ENCODE results near the gene TMEM170B.

DNA sequence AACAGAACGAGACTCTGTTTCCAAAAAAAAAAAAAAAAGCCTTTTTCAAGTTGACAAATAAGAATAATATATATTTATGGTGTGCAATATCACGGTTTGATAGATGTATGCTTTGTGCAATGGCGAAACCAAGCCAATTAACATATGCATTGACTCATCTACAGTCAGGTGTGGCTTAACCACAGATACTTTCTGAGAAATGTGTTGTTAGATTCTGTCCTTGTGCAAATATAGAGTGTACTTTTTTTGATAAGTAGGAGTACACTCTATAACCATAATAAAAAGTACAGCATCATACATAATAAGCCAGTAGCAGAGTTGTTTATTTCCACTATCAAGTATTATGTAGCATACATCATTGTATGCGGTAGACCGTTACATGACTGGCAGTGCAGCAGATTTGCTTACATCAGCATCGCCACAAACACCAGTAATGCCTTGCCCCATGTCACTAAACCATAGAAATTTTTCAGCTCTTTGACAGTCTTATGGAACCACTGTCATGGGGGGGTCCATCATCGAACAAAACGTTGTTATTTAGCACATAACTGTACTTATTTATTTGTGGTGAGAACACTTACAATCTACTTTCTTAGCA, 59.2 kb downstream of the TMEM170B start:
- TF ChIP-seq, protein P1, sequence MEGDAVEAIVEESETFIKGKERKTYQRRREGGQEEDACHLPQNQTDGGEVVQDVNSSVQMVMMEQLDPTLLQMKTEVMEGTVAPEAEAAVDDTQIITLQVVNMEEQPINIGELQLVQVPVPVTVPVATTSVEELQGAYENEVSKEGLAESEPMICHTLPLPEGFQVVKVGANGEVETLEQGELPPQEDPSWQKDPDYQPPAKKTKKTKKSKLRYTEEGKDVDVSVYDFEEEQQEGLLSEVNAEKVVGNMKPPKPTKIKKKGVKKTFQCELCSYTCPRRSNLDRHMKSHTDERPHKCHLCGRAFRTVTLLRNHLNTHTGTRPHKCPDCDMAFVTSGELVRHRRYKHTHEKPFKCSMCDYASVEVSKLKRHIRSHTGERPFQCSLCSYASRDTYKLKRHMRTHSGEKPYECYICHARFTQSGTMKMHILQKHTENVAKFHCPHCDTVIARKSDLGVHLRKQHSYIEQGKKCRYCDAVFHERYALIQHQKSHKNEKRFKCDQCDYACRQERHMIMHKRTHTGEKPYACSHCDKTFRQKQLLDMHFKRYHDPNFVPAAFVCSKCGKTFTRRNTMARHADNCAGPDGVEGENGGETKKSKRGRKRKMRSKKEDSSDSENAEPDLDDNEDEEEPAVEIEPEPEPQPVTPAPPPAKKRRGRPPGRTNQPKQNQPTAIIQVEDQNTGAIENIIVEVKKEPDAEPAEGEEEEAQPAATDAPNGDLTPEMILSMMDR (IDR thresholded peaks at IDR 0.05; ENCODE audit: low read length): no peak
- TF ChIP-seq EZH2 (IDR thresholded peaks at IDR 0.05; ENCODE audit: borderline replicate concordance, low read length): no peak

Measured in OCI-LY1 (cell line).